Posterior cingulate gyrus (tissue), 11 donors: Measurements from ENCODE around the gene DPF1.
"Not testable (repeated sequence)": the region's sequence is repeated elsewhere in the genome, so short reads cannot be mapped to it uniquely, and the experiment has no call there.

ENCODE experiments used
- DNase-seq, 10 donors: peaks; one replicate each; pipeline versions ENCODE4 v3.0.0 to v3.0.0-alpha.2; 2020 to 2021; ENCODE audit warnings: mixed read lengths in 3 of 10
- intact Hi-C: fragments of 100-400 bp; cut with DNase I; formaldehyde crosslinking; loops from one replicate; pipeline ENCODE4 v1.15.1; 2023

The DPF1 gene

DNA sequence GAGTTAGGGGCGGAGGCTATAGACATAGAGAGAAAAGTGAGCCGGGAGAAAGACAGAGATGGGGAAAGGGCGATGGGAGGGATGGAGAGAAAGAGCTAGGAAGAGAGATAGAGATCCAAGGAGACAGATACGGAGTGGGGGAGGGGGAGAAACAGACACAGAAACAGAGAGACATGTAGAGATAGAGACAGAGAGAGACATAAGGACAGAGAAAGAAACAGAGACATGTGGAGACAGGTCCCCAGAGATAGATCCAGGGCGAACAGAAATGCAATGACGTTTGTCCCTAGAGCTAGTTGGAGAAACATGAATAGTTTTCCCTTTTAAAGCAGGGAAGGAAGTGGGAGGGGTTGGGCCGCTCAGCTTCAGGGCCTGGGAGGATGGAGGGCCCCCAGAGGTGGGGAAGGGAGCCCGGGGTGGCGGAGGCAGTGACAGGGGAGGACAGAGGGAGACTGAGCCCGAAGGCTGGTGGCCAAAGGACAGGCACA is 27.6 kb upstream of the DPF1 start:
- no peak for DNase-seq
- intact Hi-C loops, result no loop called here

DNA sequence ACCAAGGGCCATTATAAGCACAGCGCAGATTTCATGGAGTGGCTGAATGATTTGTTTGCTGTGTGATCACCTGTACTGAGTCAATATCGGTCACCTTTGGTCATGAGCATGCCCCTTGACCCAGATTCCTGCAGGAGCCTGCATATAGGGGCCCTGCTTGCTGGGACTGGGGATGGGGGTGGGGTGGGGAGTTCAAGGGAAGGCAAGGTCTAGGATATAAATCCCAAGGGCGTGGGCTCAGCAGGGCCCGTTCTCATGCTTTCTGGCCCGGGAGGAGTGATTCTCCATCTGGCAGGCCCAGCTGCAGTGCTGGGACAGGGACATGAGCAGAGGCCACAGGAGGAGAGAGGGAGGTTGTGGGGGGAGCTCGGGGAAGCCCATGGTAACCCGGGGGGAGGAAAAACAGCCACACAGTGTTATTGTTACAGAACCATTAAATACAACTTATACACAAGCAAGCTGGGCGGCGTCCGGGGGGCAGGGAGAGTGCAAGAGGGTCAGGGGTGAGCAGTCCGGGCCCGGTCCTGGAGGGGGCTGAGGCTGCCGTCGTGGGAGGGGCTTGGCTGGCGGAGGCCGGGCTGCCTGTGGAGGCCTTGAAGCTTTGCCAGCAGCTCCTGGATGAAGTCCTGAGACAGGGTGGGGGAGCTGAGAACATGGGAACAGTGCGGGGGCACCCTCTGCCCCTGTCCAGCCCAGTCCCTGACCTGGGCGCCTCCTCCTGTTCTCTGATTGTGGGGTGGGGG is 27.0 kb upstream of the DPF1 start:
- intact Hi-C loops, result no loop called here
- peak in 9 of 10 donors; percentile 59 to 96 (median 70) for DNase-seq

DNA sequence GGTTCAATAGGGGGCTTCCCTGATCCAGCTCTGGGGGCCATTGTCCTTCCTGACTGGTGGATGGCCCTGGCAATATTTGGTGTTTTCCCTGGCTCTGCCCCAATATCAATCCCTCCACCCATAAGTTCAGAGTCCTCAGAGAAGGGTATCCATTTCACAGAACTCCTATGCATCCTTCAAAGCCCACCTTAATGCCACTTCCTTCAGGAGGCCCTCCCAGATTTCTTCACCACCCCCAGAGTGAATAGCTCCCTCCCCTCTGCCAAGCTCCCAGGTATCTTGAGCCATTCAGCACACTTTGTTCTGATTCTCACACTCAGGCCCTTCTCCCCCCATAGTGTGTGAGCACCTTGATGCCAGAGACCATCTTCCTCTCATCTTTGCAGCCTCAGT is 26.4 kb upstream of the DPF1 start:
- DNase-seq, result no peak
- intact Hi-C loops, result no loop called here

DNA sequence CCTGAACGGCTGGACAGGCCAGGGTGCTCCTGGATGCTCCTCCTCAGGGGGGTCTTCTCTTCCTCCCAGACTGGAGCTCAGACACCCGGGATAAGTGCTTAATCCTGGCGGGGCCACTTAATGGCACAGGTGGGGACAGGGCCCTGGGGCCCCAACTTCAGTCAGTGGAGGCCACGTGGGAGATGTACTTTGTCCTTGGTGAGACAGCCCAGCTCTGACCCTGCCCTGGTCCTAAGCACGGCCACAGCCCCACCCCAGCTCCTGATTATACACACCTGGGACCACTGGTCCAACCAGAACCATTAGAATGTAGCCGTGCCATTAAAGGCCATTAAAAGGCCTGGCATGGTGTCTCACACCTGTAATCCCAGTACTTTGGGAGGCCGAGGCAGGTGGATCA is 24.4 kb upstream of the DPF1 start:
- DNase-seq, result no peak
- intact Hi-C loops, result no loop called here

DNA sequence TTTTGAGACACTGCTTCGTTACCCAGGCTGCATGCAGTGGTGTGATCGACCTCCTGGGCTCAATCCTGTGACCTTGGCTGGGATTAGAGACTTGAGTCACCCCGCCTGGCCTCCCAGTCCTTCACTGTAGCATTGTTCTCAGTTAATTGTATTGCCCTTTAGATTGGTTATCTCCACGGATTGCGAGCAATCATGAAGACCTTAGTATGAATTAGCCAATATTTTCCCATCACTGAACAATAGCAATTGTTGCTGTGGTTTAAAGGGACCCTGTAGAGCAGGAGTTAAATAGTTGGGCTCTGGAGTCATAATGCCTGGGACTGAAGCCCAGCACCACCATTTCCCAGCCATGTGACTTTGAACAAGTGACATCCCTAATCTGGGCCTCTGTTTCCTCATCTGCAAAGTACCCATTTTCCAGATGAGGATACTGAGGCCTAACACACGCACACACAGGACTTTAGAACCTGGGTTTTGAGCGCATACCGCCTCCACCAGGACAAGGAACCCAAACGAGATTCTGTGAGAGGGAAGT is 23.8 kb upstream of the DPF1 start:
- intact Hi-C loops, result no loop called here
- no peak for DNase-seq

DNA sequence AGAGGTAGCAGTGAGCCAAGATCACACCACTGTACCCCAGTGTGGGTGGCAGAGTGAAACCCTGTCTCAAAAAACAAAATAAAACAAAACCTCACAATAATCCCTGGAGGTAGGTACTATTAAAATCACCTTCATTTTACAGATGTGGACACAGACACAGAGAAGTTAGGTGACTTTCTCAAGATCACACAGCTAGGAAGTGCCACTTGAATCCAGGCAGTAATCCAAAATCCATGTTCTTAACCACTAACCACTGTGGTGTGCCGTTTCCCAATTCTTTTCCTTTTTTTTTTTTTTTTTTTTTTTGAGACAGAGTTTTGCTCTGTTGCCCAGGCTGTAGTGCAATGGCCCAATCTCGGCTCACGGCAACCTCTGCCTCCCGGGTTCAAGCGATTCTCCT is 23.1 kb upstream of the DPF1 start:
- no peak for DNase-seq
- intact Hi-C loops, result no loop called here

DNA sequence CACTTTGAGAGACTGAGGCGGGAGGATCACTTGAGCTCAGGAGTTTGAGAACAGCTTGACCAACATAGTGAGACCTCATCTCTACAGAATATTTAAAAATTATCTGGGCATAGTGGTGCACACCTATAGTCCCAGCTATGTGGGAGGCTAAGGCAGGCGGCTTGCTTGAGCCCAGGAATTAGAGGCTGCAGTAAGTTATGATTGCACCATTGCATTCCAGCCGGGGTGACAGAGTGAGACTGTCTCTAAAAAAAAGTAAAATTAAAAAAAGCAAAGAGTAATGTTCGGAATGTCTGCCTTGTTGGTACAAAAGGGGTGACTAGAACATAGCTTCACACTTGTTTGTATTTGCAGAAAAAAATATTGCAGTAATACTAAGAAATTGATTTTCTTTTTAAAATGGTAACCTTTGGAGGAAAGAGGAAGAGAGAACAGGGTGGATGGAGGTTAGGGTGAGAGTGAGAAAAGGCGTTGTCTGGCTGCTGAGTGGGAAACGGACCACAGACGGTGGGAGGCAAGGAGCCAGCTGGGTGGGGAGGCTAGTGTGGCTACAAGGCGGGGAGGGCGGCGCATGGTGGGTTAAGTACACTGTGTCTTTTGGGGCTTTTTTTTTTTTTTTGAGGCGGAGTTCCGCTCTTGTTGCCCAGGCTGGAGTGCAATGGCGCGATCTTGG is 21.9 kb upstream of the DPF1 start:
- DNase-seq, result no peak
- intact Hi-C loops, result no loop called here

DNA sequence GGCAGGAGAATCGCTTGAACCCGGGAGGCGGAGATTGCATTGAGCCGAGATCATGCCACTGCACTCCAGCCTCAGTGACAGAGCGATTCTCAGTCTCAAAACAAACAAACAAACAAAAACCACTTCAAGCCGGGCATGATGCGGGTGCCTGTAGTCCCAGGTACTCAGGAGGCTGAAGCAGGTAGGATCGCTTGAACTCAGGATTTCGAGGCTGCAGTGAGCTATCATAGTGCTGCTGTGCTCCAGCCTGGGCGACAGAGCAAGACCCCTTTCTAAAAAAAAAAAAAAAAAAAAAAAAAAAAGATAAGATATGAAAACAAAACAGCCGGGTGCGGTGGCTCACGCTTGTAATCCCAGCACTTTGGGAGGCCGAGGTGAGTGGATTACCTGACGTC is 19.3 kb upstream of the DPF1 start:
- no peak for DNase-seq
- intact Hi-C loops, result no loop called here

DNA sequence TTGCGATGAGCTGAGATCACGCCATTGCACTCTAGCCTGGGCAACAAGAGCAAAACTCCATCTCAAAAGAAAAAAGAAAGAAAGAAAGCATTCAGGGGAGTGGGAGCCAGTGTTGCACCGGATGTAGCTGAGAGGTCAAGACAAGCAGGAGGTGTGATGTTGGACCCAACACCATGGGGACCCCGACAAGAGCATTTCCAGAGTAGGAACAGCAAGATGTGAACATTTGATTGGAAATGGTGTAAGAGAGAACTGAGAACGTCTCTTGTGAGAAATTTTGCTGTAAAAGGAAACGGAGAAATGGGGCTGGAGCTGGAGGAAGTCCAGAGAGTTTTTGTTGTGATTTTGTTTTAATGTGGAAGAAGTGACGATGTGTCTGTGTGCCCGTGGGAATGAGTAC is 15.8 kb upstream of the DPF1 start:
- no peak for DNase-seq
- intact Hi-C loops, result no loop called here

DNA sequence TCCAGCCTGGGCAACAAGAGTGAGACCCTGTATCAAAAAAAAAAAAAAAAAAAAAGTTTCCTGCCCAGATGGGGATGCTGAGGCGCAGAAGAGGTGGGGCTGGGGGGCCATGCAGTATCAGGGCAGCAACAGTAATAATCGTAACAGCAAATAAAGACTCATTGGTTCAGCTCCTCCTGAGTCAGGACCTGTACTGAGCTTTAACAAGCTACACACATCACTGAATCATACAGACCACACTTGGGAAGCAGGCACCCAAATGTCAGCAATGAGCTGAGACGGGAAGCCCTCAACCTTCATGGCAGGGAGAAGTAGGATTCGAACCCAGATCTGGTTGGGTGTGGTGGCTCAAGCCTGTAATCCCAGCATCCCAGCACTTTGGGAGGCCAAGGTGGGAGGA is 10.6 kb upstream of the DPF1 start:
- intact Hi-C loops, result loop anchor here (2.0 kb wide), 1 partner anchor 100 kb away; the partner anchor contains the start of gene CATSPERG
- no peak for DNase-seq

DNA sequence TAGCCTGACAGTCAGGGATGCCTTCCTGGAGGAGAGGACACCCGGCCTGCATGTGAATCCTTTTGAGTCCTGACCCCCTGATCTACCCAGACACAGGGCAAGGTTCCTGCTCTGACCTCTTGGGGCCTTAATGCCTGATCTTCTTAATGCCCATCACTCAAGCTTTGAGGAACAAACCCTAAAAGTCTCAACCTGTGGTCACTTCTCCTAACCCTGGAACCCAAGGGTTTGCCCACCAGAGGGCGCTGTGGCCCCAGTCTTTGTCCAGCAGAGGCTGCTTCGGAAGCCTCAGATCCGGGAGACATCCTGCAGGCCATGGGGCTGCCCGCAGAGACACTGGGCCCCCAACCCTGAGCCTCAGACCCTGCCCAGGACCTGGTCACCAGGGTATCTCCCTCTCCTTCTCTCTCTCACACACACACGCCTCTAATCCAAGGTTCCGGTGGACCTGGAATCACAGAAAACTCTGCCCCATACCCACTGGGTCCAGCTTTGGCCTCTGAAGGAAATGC is 9.8 kb upstream of the DPF1 start:
- intact Hi-C loops, result loop anchor here (2.0 kb wide), 1 partner anchor 101 kb away; the partner anchor contains the start of gene CATSPERG
- DNase-seq, result peak; percentile 61 to 97 (median 87)

DNA sequence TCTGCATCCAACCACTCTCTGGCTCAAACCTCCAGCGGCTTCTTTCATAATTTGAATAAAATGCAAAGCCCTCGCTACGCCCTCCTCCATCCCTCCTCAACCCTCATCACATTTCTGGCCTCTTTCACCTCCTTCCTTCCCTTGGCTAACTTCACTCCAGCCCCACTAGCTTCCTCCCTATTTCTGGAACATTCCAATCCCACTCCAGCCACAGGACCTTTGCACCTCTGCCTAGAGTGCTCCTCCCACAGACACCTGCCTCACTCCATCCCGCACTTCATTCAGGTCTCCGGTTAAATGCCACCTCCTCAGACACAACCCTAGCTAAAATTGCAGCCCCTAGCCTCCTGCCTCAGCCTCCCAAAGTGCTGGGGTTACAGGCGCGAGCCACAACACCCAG is 7.9 kb upstream of the DPF1 start:
- intact Hi-C loops, result no loop called here
- no peak for DNase-seq

DNA sequence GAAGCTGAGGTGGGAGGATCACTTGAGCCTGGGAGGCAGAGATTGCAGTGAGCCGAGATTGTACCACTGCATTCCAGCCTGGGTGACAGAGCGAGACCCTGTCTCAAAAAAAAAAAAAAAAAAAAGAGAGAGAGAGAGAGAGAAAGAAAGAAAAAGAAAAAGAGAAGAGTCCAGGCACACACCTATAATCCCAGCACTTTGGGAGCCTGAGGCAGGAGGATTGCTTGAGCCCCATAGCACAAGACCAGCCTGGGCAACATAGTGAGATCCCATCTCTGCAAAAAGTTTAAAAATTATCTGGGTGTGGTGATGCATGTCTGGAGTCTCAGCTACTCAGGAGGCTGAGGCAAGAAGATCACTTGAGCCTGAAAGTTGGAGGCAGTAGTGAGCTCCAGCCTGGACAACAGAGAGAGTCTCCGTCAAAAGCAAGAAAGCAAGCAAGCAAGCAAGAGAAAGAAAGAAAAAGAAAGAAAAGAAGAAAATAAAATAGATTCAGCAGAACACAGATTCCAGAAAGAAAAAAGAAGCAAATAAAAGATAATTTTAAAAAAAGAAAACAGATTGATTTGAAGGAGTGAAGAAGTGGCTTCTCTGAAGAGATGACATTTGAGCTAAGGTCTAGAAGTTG is 6.6 kb upstream of the DPF1 start:
- DNase-seq, intact Hi-C loops: not testable (repeated sequence)

DNA sequence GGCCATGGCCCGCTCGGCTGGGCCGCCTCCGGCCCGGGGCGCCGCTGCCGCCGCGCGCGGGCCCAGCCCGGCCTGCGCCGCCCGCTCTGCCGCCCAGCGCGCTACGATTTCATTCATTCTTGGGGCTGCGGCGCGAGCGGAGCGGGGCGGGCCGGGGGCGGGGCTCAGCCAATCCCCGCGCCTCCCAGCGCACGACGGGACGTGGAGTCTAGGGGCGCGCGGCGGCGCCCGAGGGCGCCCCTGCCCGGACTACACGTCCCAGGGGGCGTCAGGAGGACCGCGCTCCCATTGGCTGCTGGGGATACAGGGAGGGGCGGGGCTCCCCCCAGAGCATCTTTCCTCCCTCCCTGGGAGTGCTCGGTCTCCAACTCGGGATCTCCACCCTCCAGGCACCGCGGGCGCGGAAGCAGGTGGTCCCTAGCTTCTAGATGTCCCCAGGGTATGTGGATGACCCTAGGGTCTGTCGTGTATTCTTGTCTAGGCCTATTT is 5.6 kb upstream of the DPF1 start:
- DNase-seq, result peak; percentile 85 to 99 (median 96)
- intact Hi-C loops, result loop anchor here (5.0 kb wide), 2 partner anchors 87 to 327 kb away; no protein-coding TSS in a partner anchor

DNA sequence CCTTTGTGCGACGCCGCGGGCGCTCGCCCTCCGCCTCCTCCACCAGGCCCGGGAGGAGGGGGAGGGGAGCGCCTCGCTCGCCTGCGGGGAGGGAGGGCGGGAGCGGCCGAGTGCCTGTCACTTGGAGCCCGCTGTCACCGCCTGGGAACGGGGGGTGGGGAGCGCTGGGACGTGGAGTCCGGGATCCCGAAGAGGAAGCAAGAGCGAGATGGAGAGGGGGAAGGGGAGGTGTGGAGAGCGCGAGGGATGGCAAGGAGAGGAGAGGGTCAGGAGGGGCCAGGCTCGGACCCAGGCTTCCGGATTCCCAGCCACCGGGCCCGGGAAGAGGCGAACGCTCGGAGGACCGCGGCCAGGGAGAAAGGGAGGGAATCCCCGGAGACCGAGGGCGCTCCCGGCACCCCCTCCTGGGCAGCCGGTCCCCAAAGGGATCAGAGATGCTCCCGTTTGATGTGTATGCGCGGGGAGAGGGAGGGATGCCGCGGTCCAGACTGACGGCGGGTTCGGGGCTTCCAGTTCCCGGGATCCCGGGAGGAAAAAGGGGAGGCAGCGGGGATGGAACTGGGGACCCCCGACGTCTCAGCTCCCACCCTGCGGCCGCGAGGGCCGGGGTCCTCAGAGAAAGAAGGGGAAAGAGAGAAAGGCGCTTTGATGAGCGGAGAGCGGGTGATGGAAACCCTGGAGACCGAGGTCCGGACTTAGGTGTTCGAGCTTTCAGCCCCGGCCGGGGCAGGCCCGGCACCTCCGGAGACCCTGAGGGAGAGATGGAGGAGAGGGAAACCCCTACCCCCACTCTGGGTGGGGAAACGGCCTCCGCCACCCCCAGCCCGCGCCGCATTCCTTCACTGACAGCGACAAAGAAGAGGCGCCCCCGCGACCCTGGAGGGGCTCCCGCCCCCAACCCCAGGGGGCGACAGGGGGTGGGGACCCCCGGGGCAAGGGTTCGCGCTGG is 4.7 kb upstream of the DPF1 start:
- DNase-seq, result peak in 9 of 10 donors; percentile 53 to 95 (median 71)
- intact Hi-C loops, result loop anchor here (5.0 kb wide), 2 partner anchors 86 to 326 kb away; no protein-coding TSS in a partner anchor

DNA sequence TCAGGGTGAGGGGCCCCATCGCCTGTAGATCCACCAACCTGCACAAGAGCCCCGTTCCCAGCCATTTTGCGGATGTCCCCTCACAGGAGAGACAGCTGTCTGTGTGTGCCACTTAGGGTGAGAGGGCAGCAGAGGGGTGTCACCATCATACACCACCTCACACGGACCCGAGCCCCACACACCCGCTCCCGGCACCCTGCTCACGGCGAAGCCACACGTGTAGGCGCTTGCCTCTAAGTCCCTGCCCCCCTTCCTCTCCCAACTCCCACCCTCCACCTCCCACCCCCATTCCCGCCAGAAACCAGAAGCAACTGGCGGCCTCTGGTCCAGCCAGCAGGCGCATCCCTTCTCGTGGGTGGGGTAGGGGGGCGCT is 4.0 kb upstream of the DPF1 start:
- intact Hi-C loops, result loop anchor here (5.0 kb wide), 2 partner anchors 86 to 326 kb away; no protein-coding TSS in a partner anchor
- DNase-seq, result no peak

DNA sequence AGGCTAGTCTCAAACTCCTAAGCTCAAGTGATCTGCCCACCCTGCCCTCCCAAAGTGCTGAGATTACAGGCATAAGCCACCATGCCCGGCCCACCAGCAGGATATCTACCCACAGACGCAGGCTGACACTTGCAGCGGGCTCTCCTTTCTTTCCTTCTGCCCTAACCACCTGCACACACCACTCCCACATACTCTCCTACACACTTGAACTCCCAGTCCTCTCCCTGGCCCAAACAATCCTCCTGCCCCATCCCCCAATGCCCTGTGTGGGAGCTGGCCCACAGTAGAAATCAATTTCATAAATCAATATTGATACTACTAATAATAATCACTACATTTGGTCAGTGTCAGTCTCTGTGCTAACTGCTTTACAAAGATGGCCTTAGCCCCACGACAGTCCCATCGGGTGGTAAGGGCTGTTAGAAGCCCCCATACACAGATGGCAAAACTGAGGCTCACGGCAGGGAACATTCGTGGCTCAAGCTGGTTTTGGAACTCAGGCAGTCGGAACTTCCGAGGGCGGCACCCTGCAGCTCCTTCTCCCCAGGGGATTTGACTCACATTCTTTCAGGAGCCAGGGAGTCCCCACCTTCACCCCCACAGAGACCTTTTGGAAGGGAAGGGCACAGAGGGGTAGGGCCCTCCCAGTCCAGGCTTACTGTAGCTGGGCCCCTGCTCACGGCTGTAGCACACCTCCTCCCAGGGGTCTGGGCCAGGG is 3.4 kb upstream of the DPF1 start:
- DNase-seq, result no peak
- intact Hi-C loops, result loop anchor here (5.0 kb wide), 2 partner anchors 85 to 325 kb away; no protein-coding TSS in a partner anchor

DNA sequence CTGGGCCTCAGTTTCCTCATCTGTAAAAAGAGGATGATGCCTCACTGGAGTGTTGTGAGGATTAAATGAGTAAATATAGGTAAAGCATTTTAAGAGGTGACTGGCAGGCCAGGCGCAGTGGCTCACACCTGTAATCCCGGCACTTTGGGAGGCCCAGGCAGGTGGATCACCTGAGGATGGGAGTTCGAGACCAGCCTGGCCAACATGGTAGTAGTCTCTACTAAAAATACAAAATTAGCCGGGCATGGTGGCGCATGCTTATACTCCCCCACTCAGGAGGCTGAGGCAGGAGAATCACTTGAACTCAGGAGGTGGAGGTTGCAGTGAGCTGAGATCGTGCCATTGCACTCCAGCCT is 819 bp upstream of the DPF1 start:
- not testable (repeated sequence) for DNase-seq
- intact Hi-C loops, result loop anchor here (5.0 kb wide), 2 partner anchors 83 to 323 kb away; no protein-coding TSS in a partner anchor

DNA sequence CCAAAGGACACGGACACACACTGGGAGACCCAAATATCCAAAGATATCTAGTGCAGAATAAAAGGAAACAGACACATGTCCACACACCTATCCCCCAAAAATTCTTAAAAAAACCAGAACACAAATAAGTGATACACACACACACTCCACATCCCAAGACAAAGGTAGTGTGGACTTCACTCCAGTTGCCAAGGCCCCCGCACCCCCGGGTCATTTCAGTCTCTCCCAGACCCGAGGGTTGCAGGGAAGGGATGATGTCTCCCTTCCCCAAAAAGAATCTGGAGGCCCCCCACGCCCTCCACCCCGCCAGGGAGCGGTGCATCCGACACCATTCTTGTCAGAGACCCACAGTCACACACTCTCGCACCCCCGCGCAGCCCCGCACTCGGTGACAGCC is 407 bp downstream of the DPF1 start:
- intact Hi-C loops, result no loop called here
- no peak for DNase-seq
